Activated T-cell treated with anti-CD3 and anti-CD28 coated beads, Interleukin-2, amount 50 U/mL, for 24 hours (primary cell): ENCODE results near the gene ECEL1.
"Not testable (repeated sequence)": the region's sequence is repeated elsewhere in the genome, so short reads cannot be mapped to it uniquely, and the experiment has no call there.

Experiments
- DNase-seq: peaks from one replicate; pipeline ENCODE4 v3.0.0-alpha.2; 2020
- H3K27ac Mint-ChIP-seq: 2 replicates; pipeline ENCODE4 v1.8.0; 2020; ENCODE audit warnings: mild to moderate bottlenecking, mixed read lengths
- H3K27me3 Mint-ChIP-seq: 2 replicates; pipeline ENCODE4 v1.8.0; 2020; ENCODE audit warnings: mixed read lengths
- H3K36me3 Mint-ChIP-seq: 2 replicates; pipeline ENCODE4 v1.8.0; 2020; ENCODE audit warnings: low read depth, mixed read lengths
- H3K4me1 Mint-ChIP-seq: 2 replicates; pipeline ENCODE4 v1.8.0; 2020; ENCODE audit warnings: low read depth, mixed read lengths
- H3K4me3 Mint-ChIP-seq: 2 replicates; pipeline ENCODE4 v1.8.0; 2020; ENCODE audit warnings: mild to moderate bottlenecking, moderate library complexity, mixed read lengths
- H3K9me3 Mint-ChIP-seq: 2 replicates; pipeline ENCODE4 v1.8.0; 2020; ENCODE audit warnings: mixed read lengths

ECEL1 gene

DNA sequence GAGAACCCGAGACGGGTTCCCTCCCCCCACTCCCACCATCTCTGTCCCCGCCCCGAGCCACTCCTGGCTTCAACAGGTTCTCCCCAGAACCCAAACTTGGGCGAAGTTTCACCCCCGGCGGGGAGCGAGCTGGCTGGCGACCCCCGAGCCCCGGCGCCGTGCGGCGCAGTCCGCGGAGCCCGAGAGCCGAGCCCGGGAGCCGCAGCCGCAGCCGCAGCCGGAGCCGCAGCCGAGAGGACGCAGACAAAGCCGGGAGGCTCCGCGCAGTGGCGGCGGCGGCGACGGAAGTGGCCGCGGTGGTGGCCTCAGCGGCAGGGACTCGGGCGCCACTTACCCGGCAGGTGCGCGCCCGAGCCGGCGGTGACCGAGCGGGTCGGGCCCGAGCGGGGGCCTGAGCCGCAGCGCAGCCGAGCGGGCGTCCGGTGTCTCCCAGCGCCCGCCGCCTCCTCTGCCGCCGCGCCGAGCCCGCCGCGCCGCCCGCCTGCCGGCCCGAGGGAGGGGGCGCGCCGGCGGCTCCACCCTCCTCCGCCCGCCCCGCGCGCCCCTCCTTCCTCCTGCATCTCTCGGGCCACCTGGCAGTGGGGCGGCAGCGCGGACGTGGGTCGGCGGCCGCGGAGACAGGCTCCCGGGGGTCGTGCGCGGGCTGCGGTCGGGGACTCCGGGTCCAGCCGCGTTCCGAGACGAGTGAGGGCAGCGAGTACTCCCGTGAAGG lies at the start of gene ECEL1:
Gene ECEL1, minus strand, starts transcription at position 450 of the 712 bp plus-strand sequence. CDS start 1,181 bp downstream, outside the sequence.
- Mint-ChIP-seq H3K27me3 (peaks cover 67% of the 10 kb centered on the region), H3K36me3 (no peaks in the 10 kb centered on the region), H3K4me3 (peak within 1 kb of the TSS; percentile 46), H3K27ac (no peak within 1 kb of the TSS), H3K4me1 (peaks cover 8% of the 10 kb centered on the region), H3K9me3 (no peaks in the 10 kb centered on the region)
- no peak for DNase-seq

DNA sequence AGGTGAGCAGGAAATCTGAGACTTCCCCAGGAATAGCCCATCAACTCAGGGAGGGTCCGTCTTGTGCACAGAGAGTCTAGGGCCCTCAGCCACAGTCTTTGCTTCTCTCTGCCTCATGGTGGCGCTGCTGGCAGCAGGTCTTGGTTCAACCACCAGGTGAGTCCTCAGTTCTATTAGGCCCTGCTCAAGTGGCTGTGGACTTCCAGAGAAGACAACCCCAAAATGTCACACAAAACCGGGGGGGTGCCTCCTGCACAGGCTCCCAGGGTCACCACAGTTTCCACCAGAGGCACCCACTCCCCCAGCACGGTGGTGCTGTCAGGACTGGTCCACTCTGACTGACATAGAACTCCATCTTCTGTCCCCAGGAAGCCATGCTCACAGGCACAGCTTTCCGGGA lies 49.4 kb upstream of the ECEL1 start:
- H3K36me3 Mint-ChIP-seq, result no peaks in the 10 kb centered on the region
- DNase-seq, result no peak
- H3K27ac Mint-ChIP-seq, result no peak overlapping the region
- H3K4me1 Mint-ChIP-seq, result no peaks in the 10 kb centered on the region
- H3K27me3 Mint-ChIP-seq, result peaks cover 25% of the 10 kb centered on the region
- no peak overlapping the region for H3K4me3 Mint-ChIP-seq
- H3K9me3 Mint-ChIP-seq, result no peaks in the 10 kb centered on the region

- Mint-ChIP-seq H3K9me3 (no peaks in the 10 kb centered on the region), H3K27ac (no peak overlapping the region), H3K4me1 (no peaks in the 10 kb centered on the region), H3K27me3 (peaks cover 29% of the 10 kb centered on the region), H3K36me3 (no peaks in the 10 kb centered on the region), H3K4me3 (no peak overlapping the region)
- DNase-seq, result no peak
These were observed 48.3 kb upstream of the ECEL1 start for GRCh38 chr2:232535761-232536530.

GRCh38 chr2:232534940-232535651 lies 47.5 kb upstream of the ECEL1 start:
- peaks cover 37% of the 10 kb centered on the region for H3K27me3 Mint-ChIP-seq
- H3K4me1 Mint-ChIP-seq, result no peaks in the 10 kb centered on the region
- H3K9me3 Mint-ChIP-seq, result no peaks in the 10 kb centered on the region
- no peak overlapping the region for H3K4me3 Mint-ChIP-seq
- no peak overlapping the region for H3K27ac Mint-ChIP-seq
- H3K36me3 Mint-ChIP-seq, result no peaks in the 10 kb centered on the region
- no peak for DNase-seq

GRCh38 chr2:232533944-232534710 lies 46.5 kb upstream of the ECEL1 start:
- Mint-ChIP-seq H3K27me3 (peaks cover 44% of the 10 kb centered on the region), H3K4me1 (peaks cover 4% of the 10 kb centered on the region), H3K4me3 (no peak overlapping the region), H3K36me3 (no peaks in the 10 kb centered on the region), H3K9me3 (no peaks in the 10 kb centered on the region), H3K27ac (no peak overlapping the region)
- no peak for DNase-seq

- not testable (repeated sequence) for H3K4me3 Mint-ChIP-seq, H3K9me3 Mint-ChIP-seq, H3K36me3 Mint-ChIP-seq, H3K27ac Mint-ChIP-seq, DNase-seq
- peaks cover 13% of the 10 kb centered on the region for H3K4me1 Mint-ChIP-seq
- H3K27me3 Mint-ChIP-seq, result peaks cover 48% of the 10 kb centered on the region
These were observed 45.2 kb upstream of the ECEL1 start for GRCh38 chr2:232532821-232533220.

DNA sequence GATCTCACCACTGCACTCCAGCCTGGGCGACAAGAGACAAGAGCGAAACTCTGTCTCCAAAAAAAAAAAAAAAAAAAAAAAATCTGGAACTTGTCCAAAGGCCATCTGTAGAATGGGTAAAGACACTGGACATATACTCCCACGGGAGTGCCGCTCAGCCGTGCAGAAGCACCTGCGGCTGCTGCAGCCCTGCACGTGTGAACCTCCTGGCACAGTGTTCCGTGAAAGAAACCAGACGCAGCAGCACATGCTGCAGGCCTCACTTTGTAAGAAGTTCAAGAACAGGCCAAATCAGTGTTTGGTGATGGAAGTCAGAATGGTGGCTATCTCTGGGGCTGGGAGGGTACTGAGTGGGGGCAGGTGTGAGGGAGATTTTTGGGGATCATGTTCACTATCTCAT lies 44.8 kb upstream of the ECEL1 start:
- Mint-ChIP-seq H3K36me3 (no peaks in the 10 kb centered on the region), H3K27ac (no peak overlapping the region), H3K4me1 (peaks cover 13% of the 10 kb centered on the region), H3K27me3 (peaks cover 47% of the 10 kb centered on the region), H3K9me3 (no peaks in the 10 kb centered on the region), H3K4me3 (no peak overlapping the region)
- no peak for DNase-seq

DNA sequence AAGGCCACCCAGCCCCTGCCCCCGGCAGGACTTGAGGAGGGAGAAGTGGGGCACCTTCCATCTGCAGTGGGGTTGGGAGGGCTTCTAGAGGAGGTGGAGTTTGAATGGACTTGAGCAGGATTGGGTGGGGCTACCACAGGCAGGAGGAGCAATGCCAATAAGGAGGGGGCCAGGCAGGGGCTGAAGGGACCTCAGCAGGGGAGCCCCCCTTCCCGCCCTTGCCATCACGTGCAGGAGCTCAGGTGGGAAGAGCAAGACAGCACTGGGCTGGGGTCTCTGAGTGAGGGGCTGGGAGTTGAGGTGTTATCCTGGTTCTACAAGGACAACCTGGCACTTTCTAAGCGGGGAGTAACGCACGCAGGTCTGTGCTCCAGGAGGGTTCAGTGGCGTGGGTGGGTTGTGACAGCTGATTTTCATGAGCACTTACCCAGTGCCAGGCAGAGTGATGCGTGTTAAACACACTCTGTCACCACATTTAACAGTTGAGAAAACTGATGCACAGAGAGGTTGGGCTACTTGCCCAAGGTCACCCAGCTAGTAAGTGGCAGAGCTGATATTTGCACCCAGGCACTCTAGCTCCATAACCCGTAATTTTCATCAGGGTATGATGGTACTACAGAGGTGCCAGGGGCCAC lies 43.1 kb upstream of the ECEL1 start:
- Mint-ChIP-seq H3K36me3 (no peaks in the 10 kb centered on the region), H3K27ac (no peak overlapping the region), H3K4me1 (peaks cover 13% of the 10 kb centered on the region), H3K4me3 (no peak overlapping the region), H3K27me3 (peaks cover 46% of the 10 kb centered on the region), H3K9me3 (no peaks in the 10 kb centered on the region)
- no peak for DNase-seq

DNA sequence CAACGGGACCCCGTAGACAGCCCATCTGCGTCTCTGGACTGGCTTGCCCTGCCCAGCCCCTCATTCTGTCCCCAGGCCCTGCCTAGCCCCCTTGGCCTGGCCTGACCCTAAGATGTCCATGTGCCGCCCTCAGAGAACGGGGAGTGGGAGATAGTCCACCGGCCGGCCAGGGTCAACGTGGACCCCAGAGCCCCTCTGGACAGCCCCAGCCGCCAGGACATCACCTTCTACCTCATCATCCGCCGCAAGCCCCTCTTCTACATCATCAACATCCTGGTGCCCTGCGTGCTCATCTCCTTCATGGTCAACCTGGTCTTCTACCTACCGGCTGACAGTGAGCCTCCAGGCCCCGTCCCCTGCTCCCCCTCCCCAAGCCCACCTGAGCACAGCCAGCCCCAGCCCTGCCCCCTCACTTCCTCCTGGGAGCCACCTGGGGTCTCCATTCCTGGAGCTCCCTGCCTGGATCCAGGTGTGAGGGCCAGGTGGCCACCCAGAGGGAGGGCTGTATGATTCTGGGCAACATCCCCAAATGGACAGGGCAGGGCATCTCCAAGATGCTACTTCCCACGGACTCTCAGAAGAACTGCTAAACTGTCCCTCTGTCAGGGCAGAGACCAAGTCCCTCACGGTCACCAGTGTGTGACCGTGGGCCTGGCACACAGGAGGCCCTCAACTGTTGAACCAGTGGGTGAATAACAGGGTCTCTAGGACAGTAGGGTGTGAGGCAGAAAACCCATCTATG lies 42.3 kb upstream of the ECEL1 start:
- peaks cover 13% of the 10 kb centered on the region for H3K4me1 Mint-ChIP-seq
- peaks cover 50% of the 10 kb centered on the region for H3K27me3 Mint-ChIP-seq
- H3K4me3 Mint-ChIP-seq, result no peak overlapping the region
- H3K27ac Mint-ChIP-seq, result no peak overlapping the region
- H3K36me3 Mint-ChIP-seq, result no peaks in the 10 kb centered on the region
- no peaks in the 10 kb centered on the region for H3K9me3 Mint-ChIP-seq
- no peak for DNase-seq

GRCh38 chr2:232528746-232529460 lies 41.3 kb upstream of the ECEL1 start:
- Mint-ChIP-seq H3K4me1 (peaks cover 16% of the 10 kb centered on the region), H3K27ac (no peak overlapping the region), H3K4me3 (no peak overlapping the region), H3K9me3 (no peaks in the 10 kb centered on the region), H3K36me3 (no peaks in the 10 kb centered on the region), H3K27me3 (peaks cover 58% of the 10 kb centered on the region)
- no peak for DNase-seq

GRCh38 chr2:232527905-232528470 lies 40.4 kb upstream of the ECEL1 start:
- Mint-ChIP-seq H3K4me3 (no peak overlapping the region), H3K36me3 (no peaks in the 10 kb centered on the region), H3K4me1 (peaks cover 20% of the 10 kb centered on the region), H3K27ac (no peak overlapping the region), H3K9me3 (no peaks in the 10 kb centered on the region), H3K27me3 (peaks cover 61% of the 10 kb centered on the region)
- DNase-seq, result no peak

GRCh38 chr2:232526372-232526941 lies 38.8 kb upstream of the ECEL1 start:
- no peaks in the 10 kb centered on the region for H3K36me3 Mint-ChIP-seq

More at GRCh38 chr2:232526372-232526941, 38.8 kb upstream of the ECEL1 start:
- H3K9me3 Mint-ChIP-seq, result no peaks in the 10 kb centered on the region
- H3K27ac Mint-ChIP-seq, result no peak overlapping the region
- H3K4me3 Mint-ChIP-seq, result no peak overlapping the region
- H3K27me3 Mint-ChIP-seq, result peaks cover 64% of the 10 kb centered on the region
- H3K4me1 Mint-ChIP-seq, result peaks cover 20% of the 10 kb centered on the region
- no peak for DNase-seq
